Neural cell (in vitro differentiated cells): ENCODE results near the gene CBFA2T2.

Experiments used
- EP300 ChIP-seq: fragments of 450-650 bp; conservative IDR thresholded peaks from 2 replicates; pipeline ENCODE4 v1.6.1; 2014; ENCODE audit warnings: antibody characterized with exemption, mild to moderate bottlenecking, moderate library complexity; ENCODE audit not compliant: poor library complexity, severe bottlenecking
- EZH2 ChIP-seq: fragments of 200-600, 300-800 bp; shearing (Covaris generic), sonication (generic); IDR thresholded peaks from 2 replicates; pipeline ENCODE4 v1.6.1; 2014; ENCODE audit warnings: antibody characterized with exemption, low read length, borderline replicate concordance, mild to moderate bottlenecking; ENCODE audit not compliant: insufficient read depth, poor library complexity, severe bottlenecking
- POLR2AphosphoS5 ChIP-seq: IDR thresholded peaks from 2 replicates; pipeline ENCODE4 v1.6.1; 2012
- RAD21 ChIP-seq: fragments of 450-650 bp; conservative IDR thresholded peaks from 2 replicates; pipeline ENCODE4 v1.6.1; 2014; ENCODE audit warnings: antibody characterized with exemption, mild to moderate bottlenecking, moderate library complexity
- TAF1 ChIP-seq: IDR thresholded peaks from 2 replicates; pipeline ENCODE4 v1.6.1; 2012; ENCODE audit warnings: low read depth
- TF ChIP-seq, protein P1 (sequence below): fragments of 450-650 bp; IDR thresholded peaks from 2 replicates; pipeline ENCODE4 v1.5.1; 2014; ENCODE audit warnings: antibody characterized with exemption, mild to moderate bottlenecking, moderate library complexity; ENCODE audit not compliant: poor library complexity, severe bottlenecking
- TF ChIP-seq, protein P2 (sequence below): IDR thresholded peaks from 2 replicates; pipeline ENCODE4 v1.6.1; 2012; ENCODE audit warnings: borderline replicate concordance

DNA sequence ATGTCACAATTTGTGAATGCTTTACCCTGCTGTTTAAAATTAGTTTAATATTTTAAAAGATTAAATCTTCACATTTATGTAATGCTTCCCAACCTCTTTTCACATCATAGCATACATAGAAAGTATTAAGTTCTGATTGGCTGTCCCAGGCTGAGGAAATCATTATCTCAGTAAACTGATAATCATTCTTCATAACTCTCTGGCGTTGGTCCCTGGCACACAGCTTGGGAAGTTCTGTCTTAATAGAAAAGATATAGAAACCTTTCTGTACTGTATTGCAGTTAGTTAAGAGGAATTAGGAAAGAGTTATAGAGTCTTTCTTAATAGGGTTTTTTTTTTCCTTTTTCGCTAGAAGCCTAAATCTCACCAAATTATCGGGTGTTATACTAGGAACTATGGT is 85.4 kb downstream of the CBFA2T2 start:
- TF ChIP-seq POLR2AphosphoS5 (no peak), EZH2 (no peak), RAD21 (no peak), EP300 (no peak), TAF1 (no peak)
- TF ChIP-seq, protein P1, sequence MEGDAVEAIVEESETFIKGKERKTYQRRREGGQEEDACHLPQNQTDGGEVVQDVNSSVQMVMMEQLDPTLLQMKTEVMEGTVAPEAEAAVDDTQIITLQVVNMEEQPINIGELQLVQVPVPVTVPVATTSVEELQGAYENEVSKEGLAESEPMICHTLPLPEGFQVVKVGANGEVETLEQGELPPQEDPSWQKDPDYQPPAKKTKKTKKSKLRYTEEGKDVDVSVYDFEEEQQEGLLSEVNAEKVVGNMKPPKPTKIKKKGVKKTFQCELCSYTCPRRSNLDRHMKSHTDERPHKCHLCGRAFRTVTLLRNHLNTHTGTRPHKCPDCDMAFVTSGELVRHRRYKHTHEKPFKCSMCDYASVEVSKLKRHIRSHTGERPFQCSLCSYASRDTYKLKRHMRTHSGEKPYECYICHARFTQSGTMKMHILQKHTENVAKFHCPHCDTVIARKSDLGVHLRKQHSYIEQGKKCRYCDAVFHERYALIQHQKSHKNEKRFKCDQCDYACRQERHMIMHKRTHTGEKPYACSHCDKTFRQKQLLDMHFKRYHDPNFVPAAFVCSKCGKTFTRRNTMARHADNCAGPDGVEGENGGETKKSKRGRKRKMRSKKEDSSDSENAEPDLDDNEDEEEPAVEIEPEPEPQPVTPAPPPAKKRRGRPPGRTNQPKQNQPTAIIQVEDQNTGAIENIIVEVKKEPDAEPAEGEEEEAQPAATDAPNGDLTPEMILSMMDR, result no peak
- TF ChIP-seq, protein P2, sequence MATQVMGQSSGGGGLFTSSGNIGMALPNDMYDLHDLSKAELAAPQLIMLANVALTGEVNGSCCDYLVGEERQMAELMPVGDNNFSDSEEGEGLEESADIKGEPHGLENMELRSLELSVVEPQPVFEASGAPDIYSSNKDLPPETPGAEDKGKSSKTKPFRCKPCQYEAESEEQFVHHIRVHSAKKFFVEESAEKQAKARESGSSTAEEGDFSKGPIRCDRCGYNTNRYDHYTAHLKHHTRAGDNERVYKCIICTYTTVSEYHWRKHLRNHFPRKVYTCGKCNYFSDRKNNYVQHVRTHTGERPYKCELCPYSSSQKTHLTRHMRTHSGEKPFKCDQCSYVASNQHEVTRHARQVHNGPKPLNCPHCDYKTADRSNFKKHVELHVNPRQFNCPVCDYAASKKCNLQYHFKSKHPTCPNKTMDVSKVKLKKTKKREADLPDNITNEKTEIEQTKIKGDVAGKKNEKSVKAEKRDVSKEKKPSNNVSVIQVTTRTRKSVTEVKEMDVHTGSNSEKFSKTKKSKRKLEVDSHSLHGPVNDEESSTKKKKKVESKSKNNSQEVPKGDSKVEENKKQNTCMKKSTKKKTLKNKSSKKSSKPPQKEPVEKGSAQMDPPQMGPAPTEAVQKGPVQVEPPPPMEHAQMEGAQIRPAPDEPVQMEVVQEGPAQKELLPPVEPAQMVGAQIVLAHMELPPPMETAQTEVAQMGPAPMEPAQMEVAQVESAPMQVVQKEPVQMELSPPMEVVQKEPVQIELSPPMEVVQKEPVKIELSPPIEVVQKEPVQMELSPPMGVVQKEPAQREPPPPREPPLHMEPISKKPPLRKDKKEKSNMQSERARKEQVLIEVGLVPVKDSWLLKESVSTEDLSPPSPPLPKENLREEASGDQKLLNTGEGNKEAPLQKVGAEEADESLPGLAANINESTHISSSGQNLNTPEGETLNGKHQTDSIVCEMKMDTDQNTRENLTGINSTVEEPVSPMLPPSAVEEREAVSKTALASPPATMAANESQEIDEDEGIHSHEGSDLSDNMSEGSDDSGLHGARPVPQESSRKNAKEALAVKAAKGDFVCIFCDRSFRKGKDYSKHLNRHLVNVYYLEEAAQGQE, result no peak
